HepG2 (cell line): ENCODE results near the gene MPG. TPM values are rescaled to one million over a fixed set of nuclear protein-coding genes. Genes with fewer than 3 reads are reported as not detected.
A peak's percentile ranks its signal among the peaks of the same experiment; 100 is the strongest.

ENCODE experiments used
- CAMTA2 ChIP-seq: sonication (generic); formaldehyde crosslinking; IDR thresholded peaks from 2 replicates; pipeline ENCODE4 v1.4.0; 2020; ENCODE audit warnings: mild to moderate bottlenecking, missing genetic modification reagents, borderline replicate concordance
- CBX1 ChIP-seq: IDR thresholded peaks from one replicate; pipeline ENCODE4 v1.6.1; 2016; ENCODE audit warnings: antibody characterized with exemption, low read depth
- CEBPB ChIP-seq: IDR thresholded peaks from 2 replicates; pipeline ENCODE4 v1.6.1; 2011; ENCODE audit warnings: low read depth, low read length, improper control_type of control experiment, borderline replicate concordance
- CENPT ChIP-seq: sonication (generic); formaldehyde crosslinking; IDR thresholded peaks from 2 replicates; pipeline ENCODE4 v1.8.0; 2022; ENCODE audit warnings: low read depth, mild to moderate bottlenecking, moderate library complexity, missing genetic modification reagents
- FOSL2 ChIP-seq: sonication (generic); formaldehyde crosslinking; IDR thresholded peaks from 2 replicates; pipeline ENCODE4 v1.4.0; 2020; ENCODE audit warnings: missing genetic modification reagents
- FOXC1 ChIP-seq: sonication (generic); formaldehyde crosslinking; IDR thresholded peaks from 2 replicates; pipeline ENCODE4 v1.8.0; 2022; ENCODE audit warnings: mild to moderate bottlenecking, missing genetic modification reagents, borderline replicate concordance
- KLF16 ChIP-seq, 2 experiments: sonication (generic) in 1 of 2; formaldehyde crosslinking in 1 of 2; IDR thresholded peaks; 2 replicates each; pipeline versions ENCODE4 v1.6.1 to v1.8.0; 2016 to 2023; ENCODE audit warnings: missing genetic modification reagents in 2 of 2, missing compliant biosample characterization in 1 of 2
- MIER2 ChIP-seq: IDR thresholded peaks from 2 replicates; pipeline ENCODE4 v1.6.1; 2016; ENCODE audit warnings: missing biosample characterization, missing genetic modification reagents
- NBN ChIP-seq: fragments of 450-650 bp; conservative IDR thresholded peaks from 2 replicates; pipeline ENCODE4 v1.6.1; 2017
- PITX1 ChIP-seq: sonication (generic); formaldehyde crosslinking; IDR thresholded peaks from 2 replicates; pipeline ENCODE4 v1.5.1; 2020; ENCODE audit warnings: mild to moderate bottlenecking, missing genetic modification reagents
- POLR2AphosphoS5 ChIP-seq: IDR thresholded peaks from 2 replicates; pipeline ENCODE4 v1.6.1; 2012; ENCODE audit warnings: low read depth, low read length
- PTBP1 ChIP-seq: fragments of 200-400 bp; formaldehyde crosslinking; IDR thresholded peaks from 2 replicates; pipeline ENCODE4 v1.6.1; 2018; ENCODE audit warnings: low read length, low read depth; ENCODE audit not compliant: poor library complexity, severe bottlenecking
- SOX5 ChIP-seq: IDR thresholded peaks from 2 replicates; pipeline ENCODE4 v1.6.1; 2016; ENCODE audit warnings: borderline replicate concordance
- TEAD2 ChIP-seq: sonication (generic); formaldehyde crosslinking; IDR thresholded peaks from 2 replicates; pipeline ENCODE4 v1.9.0; 2021; ENCODE audit warnings: missing genetic modification reagents
- TOE1 ChIP-seq: sonication (generic); formaldehyde crosslinking; IDR thresholded peaks from 2 replicates; pipeline ENCODE4 v1.4.0; 2020; ENCODE audit warnings: mild to moderate bottlenecking, missing genetic modification reagents
- ZNF230 ChIP-seq: sonication (generic); formaldehyde crosslinking; IDR thresholded peaks from 2 replicates; pipeline ENCODE4 v1.4.0; 2020; ENCODE audit warnings: mild to moderate bottlenecking, missing genetic modification reagents
- ZNF446 ChIP-seq: sonication (generic); formaldehyde crosslinking; IDR thresholded peaks from 2 replicates; pipeline ENCODE4 v1.5.0; 2020; ENCODE audit warnings: mild to moderate bottlenecking, missing genetic modification reagents
- ZNF460 ChIP-seq: sonication (generic); formaldehyde crosslinking; IDR thresholded peaks from 2 replicates; pipeline ENCODE4 v1.5.1; 2020; ENCODE audit warnings: missing genetic modification reagents, mild to moderate bottlenecking, borderline replicate concordance
- ZNF816 ChIP-seq: sonication (generic); formaldehyde crosslinking; IDR thresholded peaks from 2 replicates; pipeline ENCODE4 v1.8.0; 2022; ENCODE audit warnings: missing genetic modification reagents, mild to moderate bottlenecking, borderline replicate concordance
- ZNF883 ChIP-seq: sonication (generic); formaldehyde crosslinking; IDR thresholded peaks from 2 replicates; pipeline ENCODE4 v1.5.1; 2020; ENCODE audit warnings: mild to moderate bottlenecking, missing genetic modification reagents; ENCODE audit errors: not compliant biosample characterization
- polyA plus RNA-seq, 8 experiments: library from polyadenylated mRNA; depleted of rRNA in 3 of 8; stranded (reverse) in 7 of 8; unstranded in 1 of 8; fragments of >200 nt; fragmentation: Illumina TruSeq in 4 of 8; extraction: Trizol in 4 of 8; gene quantifications; 2 replicates each; pipeline versions ENCODE4 v1.2.1 to v1.2.3, GENCODE V29; 2011 to 2016; ENCODE audit warnings: low read depth in 4 of 8, missing spikeins in 1 of 8, mixed read lengths in 1 of 8; ENCODE audit not compliant: insufficient read depth in 1 of 8
- total RNA-seq, 5 experiments: library from RNA; depleted of rRNA; stranded (reverse); fragments of >200 nt; fragmentation: Illumina TruSeq; extraction: Trizol; gene quantifications; 2 replicates each; pipeline ENCODE4 v1.2.3, GENCODE V29; 2016; ENCODE audit warnings: low read depth in 1 of 5
- TF ChIP-seq, protein P1 (sequence below): IDR thresholded peaks from 2 replicates; pipeline ENCODE4 v1.6.1; 2016; ENCODE audit warnings: low read depth, control low read depth
- TF ChIP-seq, protein P2 (sequence below): IDR thresholded peaks from 2 replicates; pipeline ENCODE4 v1.6.1; 2016
- TF ChIP-seq, protein P3 (sequence below): sonication (generic); formaldehyde crosslinking; IDR thresholded peaks from 2 replicates; pipeline ENCODE4 v1.4.0; 2020; ENCODE audit warnings: missing genetic modification reagents, borderline replicate concordance
- TF ChIP-seq, protein P4 (sequence below): sonication (generic); formaldehyde crosslinking; conservative IDR thresholded peaks from 2 replicates; pipeline ENCODE4 v1.8.0; 2022; ENCODE audit warnings: missing genetic modification reagents

MPG gene
- total and polyA plus RNA-seq, 2 of the 13 experiments (the other 11 are each of a cell fraction or from before 2014, with no cell fraction given) = 59.1 to 62.5 TPM

DNA sequence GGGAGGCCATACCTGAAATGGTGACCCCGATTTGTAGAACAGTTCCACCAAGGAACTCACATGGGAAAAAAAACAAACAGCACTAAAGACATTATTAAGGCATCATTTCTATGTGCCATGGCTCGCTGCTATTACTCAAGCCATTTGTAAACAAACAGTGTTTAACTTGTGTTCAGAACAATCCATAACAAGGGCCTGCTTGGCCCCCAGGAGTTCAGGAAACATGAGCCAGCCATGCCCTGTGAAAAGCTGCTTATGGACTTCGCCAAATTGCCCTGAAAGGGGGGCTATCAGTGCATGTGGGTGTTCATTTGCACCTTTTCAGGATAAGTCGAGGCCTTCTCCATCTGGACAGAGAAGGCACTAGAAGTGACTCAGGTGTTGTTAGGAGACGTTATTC is 32.6 kb upstream of the MPG start (continued):
- TF ChIP-seq, protein P1, sequence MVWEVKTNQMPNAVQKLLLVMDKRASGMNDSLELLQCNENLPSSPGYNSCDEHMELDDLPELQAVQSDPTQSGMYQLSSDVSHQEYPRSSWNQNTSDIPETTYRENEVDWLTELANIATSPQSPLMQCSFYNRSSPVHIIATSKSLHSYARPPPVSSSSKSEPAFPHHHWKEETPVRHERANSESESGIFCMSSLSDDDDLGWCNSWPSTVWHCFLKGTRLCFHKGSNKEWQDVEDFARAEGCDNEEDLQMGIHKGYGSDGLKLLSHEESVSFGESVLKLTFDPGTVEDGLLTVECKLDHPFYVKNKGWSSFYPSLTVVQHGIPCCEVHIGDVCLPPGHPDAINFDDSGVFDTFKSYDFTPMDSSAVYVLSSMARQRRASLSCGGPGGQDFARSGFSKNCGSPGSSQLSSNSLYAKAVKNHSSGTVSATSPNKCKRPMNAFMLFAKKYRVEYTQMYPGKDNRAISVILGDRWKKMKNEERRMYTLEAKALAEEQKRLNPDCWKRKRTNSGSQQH = 0 out of 2 replicates have a peak, but pooled peaks have one; percentile 54
- TF ChIP-seq SOX5 (CRISPR knock-in tag) = peak; percentile 89
- TF ChIP-seq ZNF883 (CRISPR knock-in tag) = no peak
- TF ChIP-seq ZNF230 (CRISPR knock-in tag) = no peak
- no peak for TF ChIP-seq FOXC1 (CRISPR knock-in tag)
- TF ChIP-seq, protein P2, sequence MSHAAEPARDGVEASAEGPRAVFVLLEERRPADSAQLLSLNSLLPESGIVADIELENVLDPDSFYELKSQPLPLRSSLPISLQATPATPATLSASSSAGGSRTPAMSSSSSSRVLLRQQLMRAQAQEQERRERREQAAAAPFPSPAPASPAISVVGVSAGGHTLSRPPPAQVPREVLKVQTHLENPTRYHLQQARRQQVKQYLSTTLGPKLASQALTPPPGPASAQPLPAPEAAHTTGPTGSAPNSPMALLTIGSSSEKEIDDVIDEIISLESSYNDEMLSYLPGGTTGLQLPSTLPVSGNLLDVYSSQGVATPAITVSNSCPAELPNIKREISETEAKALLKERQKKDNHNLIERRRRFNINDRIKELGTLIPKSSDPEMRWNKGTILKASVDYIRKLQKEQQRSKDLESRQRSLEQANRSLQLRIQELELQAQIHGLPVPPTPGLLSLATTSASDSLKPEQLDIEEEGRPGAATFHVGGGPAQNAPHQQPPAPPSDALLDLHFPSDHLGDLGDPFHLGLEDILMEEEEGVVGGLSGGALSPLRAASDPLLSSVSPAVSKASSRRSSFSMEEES (CRISPR knock-in tag) = 0 out of 2 replicates have a peak, but pooled peaks have one; percentile 38
- TF ChIP-seq PTBP1 = no peak
- no peak for TF ChIP-seq CENPT (CRISPR knock-in tag)
- no peak for TF ChIP-seq MIER2 (CRISPR knock-in tag)
- peak in 1 of 2 experiments; percentile 50; a peak in 1 of 4 replicates for TF ChIP-seq KLF16 (CRISPR knock-in tag; IDR thresholded peaks at IDR 0.05)
- TF ChIP-seq, protein P3, sequence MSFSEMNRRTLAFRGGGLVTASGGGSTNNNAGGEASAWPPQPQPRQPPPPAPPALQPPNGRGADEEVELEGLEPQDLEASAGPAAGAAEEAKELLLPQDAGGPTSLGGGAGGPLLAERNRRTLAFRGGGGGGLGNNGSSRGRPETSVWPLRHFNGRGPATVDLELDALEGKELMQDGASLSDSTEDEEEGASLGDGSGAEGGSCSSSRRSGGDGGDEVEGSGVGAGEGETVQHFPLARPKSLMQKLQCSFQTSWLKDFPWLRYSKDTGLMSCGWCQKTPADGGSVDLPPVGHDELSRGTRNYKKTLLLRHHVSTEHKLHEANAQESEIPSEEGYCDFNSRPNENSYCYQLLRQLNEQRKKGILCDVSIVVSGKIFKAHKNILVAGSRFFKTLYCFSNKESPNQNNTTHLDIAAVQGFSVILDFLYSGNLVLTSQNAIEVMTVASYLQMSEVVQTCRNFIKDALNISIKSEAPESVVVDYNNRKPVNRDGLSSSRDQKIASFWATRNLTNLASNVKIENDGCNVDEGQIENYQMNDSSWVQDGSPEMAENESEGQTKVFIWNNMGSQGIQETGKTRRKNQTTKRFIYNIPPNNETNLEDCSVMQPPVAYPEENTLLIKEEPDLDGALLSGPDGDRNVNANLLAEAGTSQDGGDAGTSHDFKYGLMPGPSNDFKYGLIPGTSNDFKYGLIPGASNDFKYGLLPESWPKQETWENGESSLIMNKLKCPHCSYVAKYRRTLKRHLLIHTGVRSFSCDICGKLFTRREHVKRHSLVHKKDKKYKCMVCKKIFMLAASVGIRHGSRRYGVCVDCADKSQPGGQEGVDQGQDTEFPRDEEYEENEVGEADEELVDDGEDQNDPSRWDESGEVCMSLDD (CRISPR knock-in tag) = no peak
- peak; percentile 43; the same call in 1 of the 2 replicates for TF ChIP-seq CEBPB
- no peak for TF ChIP-seq TEAD2 (CRISPR knock-in tag)
- no peak for TF ChIP-seq POLR2AphosphoS5
- no peak for TF ChIP-seq CAMTA2 (CRISPR knock-in tag)
- TF ChIP-seq ZNF460 (CRISPR knock-in tag) = no peak
- no peak; the same call in 1 of the 2 replicates for TF ChIP-seq ZNF816 (CRISPR knock-in tag)
- no peak for TF ChIP-seq TOE1 (CRISPR knock-in tag)
- peak; percentile 42; the same call in 1 of the 2 replicates for TF ChIP-seq PITX1
- no peak for TF ChIP-seq NBN
- peak; percentile 10; the same call in 1 of the 2 replicates for TF ChIP-seq FOSL2 (CRISPR knock-in tag)
- no peak for TF ChIP-seq CBX1
- TF ChIP-seq, protein P4, sequence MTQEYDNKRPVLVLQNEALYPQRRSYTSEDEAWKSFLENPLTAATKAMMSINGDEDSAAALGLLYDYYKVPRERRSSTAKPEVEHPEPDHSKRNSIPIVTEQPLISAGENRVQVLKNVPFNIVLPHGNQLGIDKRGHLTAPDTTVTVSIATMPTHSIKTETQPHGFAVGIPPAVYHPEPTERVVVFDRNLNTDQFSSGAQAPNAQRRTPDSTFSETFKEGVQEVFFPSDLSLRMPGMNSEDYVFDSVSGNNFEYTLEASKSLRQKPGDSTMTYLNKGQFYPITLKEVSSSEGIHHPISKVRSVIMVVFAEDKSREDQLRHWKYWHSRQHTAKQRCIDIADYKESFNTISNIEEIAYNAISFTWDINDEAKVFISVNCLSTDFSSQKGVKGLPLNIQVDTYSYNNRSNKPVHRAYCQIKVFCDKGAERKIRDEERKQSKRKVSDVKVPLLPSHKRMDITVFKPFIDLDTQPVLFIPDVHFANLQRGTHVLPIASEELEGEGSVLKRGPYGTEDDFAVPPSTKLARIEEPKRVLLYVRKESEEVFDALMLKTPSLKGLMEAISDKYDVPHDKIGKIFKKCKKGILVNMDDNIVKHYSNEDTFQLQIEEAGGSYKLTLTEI (CRISPR knock-in tag) = no peak
- no peak for TF ChIP-seq ZNF446 (CRISPR knock-in tag)
